Adrenal gland (tissue), 5 donors: ENCODE measurements around the gene MFAP3L.

Experiments used
- POLR2A ChIP-seq, 2 donors: fragments of 450-650 bp; IDR thresholded peaks; one replicate each; pipeline ENCODE4 v1.6.1; 2017; ENCODE audit warnings: antibody characterized with exemption in 2 of 2, mild to moderate bottlenecking in 2 of 2, moderate library complexity in 1 of 2
- TF ChIP-seq, protein P1 (sequence below), 6 experiments: fragments of 450-650 bp in 4 of 6; fragments of 200-600 bp in 2 of 6; sonication (generic) in 1 of 6; IDR thresholded peaks; 1 replicate in 5 of 6; 2 replicates in 1 of 6; pipeline versions ENCODE4 v1.5.1 to v1.8.0; 2016 to 2021; ENCODE audit warnings: antibody characterized with exemption in 6 of 6, mild to moderate bottlenecking in 2 of 6, moderate library complexity in 1 of 6
- donor health status: DM: no; HTN: no; CAD: no.

DNA sequence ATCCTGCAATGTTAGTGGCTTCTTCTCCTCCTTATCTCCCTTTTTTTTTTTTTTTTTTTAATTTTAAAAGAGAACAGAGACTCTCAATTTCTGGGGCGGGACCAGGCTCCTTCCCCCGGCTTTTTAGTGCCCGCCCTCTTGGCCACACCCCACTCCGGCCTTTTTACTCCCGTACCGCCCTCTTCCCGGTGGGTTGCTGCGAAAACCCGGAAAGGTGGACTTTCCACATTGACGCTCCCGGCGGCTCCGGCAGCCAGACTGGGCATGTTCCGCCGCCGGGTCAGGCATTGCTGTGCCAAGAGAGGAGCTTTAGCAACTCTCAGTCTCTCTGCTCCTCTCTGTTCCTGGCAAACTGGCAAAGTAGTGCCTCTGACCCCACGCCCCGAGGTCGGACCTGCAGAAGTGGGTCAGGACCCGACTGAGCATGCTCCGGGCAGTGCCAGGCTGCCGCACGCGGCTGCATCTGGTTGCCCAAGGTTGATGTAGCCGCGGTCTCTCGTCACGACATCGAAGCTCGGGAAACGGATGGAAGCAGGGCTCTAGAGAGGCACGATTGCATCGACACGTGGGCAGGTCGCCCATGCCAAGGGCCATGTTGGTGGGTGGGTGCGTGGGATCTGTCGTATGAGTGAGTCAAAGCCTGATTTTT, 1.1 kb upstream of the MFAP3L start:
- peak in 1 of 2 donors; percentile 89 for TF ChIP-seq POLR2A (IDR thresholded peaks at IDR 0.05)
- TF ChIP-seq, protein P1, sequence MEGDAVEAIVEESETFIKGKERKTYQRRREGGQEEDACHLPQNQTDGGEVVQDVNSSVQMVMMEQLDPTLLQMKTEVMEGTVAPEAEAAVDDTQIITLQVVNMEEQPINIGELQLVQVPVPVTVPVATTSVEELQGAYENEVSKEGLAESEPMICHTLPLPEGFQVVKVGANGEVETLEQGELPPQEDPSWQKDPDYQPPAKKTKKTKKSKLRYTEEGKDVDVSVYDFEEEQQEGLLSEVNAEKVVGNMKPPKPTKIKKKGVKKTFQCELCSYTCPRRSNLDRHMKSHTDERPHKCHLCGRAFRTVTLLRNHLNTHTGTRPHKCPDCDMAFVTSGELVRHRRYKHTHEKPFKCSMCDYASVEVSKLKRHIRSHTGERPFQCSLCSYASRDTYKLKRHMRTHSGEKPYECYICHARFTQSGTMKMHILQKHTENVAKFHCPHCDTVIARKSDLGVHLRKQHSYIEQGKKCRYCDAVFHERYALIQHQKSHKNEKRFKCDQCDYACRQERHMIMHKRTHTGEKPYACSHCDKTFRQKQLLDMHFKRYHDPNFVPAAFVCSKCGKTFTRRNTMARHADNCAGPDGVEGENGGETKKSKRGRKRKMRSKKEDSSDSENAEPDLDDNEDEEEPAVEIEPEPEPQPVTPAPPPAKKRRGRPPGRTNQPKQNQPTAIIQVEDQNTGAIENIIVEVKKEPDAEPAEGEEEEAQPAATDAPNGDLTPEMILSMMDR (IDR thresholded peaks at IDR 0.05) = no peak
